Ishikawa (cell line): ENCODE data around the gene SLC22A17.

Source experiments
- CEBPB ChIP-seq: IDR thresholded peaks from 2 replicates; pipeline ENCODE4 v1.6.1; 2012
- CREB1 ChIP-seq: IDR thresholded peaks from 2 replicates; pipeline ENCODE4 v1.6.1; 2012; ENCODE audit warnings: low read depth
- EGR1 ChIP-seq: IDR thresholded peaks from 2 replicates; pipeline ENCODE4 v1.6.1; 2012
- EP300 ChIP-seq: IDR thresholded peaks from 2 replicates; pipeline ENCODE4 v1.6.1; 2012; ENCODE audit warnings: borderline replicate concordance
- FOXM1 ChIP-seq: IDR thresholded peaks from 2 replicates; pipeline ENCODE4 v1.6.1; 2012; ENCODE audit warnings: low read depth, borderline replicate concordance
- MAX ChIP-seq: IDR thresholded peaks from 2 replicates; pipeline ENCODE4 v1.6.1; 2012
- NFIC ChIP-seq: IDR thresholded peaks from 2 replicates; pipeline ENCODE4 v1.6.1; 2012
- RAD21 ChIP-seq: IDR thresholded peaks from 2 replicates; pipeline ENCODE4 v1.6.1; 2012; ENCODE audit warnings: low read depth
- TAF1 ChIP-seq: IDR thresholded peaks from 2 replicates; pipeline ENCODE4 v1.6.1; 2012; ENCODE audit warnings: low read depth, mild to moderate bottlenecking
- TCF12 ChIP-seq: IDR thresholded peaks from 2 replicates; pipeline ENCODE4 v1.6.1; 2012; ENCODE audit warnings: low read depth
- TEAD4 ChIP-seq: IDR thresholded peaks from 2 replicates; pipeline ENCODE4 v1.6.1; 2012
- YY1 ChIP-seq: IDR thresholded peaks from 2 replicates; pipeline ENCODE4 v1.6.1; 2012; ENCODE audit warnings: low read depth
- ZBTB7A ChIP-seq: IDR thresholded peaks from 2 replicates; pipeline ENCODE4 v1.6.1; 2012; ENCODE audit warnings: low read depth
- TF ChIP-seq, protein P1 (sequence below): IDR thresholded peaks from 2 replicates; pipeline ENCODE4 v1.6.1; 2012
- TF ChIP-seq, protein P2 (sequence below): IDR thresholded peaks from 2 replicates; pipeline ENCODE4 v1.6.1; 2012; ENCODE audit warnings: low read depth, mild to moderate bottlenecking

SLC22A17 gene

GRCh38 chr14:23348297-23348655 lies 4.4 kb downstream of the SLC22A17 start:
- no peak for TF ChIP-seq EGR1
- no peak for TF ChIP-seq FOXM1
- TF ChIP-seq CREB1 = no peak
- no peak for TF ChIP-seq TCF12
- TF ChIP-seq TEAD4 = no peak
- TF ChIP-seq, protein P1, sequence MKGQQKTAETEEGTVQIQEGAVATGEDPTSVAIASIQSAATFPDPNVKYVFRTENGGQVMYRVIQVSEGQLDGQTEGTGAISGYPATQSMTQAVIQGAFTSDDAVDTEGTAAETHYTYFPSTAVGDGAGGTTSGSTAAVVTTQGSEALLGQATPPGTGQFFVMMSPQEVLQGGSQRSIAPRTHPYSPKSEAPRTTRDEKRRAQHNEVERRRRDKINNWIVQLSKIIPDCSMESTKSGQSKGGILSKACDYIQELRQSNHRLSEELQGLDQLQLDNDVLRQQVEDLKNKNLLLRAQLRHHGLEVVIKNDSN = no peak
- TF ChIP-seq YY1 = no peak
- no peak for TF ChIP-seq RAD21
- no peak for TF ChIP-seq TAF1
- TF ChIP-seq NFIC = no peak
- TF ChIP-seq CEBPB = no peak
- TF ChIP-seq ZBTB7A = no peak
- TF ChIP-seq MAX = no peak
- TF ChIP-seq EP300 = no peak
- TF ChIP-seq, protein P2, sequence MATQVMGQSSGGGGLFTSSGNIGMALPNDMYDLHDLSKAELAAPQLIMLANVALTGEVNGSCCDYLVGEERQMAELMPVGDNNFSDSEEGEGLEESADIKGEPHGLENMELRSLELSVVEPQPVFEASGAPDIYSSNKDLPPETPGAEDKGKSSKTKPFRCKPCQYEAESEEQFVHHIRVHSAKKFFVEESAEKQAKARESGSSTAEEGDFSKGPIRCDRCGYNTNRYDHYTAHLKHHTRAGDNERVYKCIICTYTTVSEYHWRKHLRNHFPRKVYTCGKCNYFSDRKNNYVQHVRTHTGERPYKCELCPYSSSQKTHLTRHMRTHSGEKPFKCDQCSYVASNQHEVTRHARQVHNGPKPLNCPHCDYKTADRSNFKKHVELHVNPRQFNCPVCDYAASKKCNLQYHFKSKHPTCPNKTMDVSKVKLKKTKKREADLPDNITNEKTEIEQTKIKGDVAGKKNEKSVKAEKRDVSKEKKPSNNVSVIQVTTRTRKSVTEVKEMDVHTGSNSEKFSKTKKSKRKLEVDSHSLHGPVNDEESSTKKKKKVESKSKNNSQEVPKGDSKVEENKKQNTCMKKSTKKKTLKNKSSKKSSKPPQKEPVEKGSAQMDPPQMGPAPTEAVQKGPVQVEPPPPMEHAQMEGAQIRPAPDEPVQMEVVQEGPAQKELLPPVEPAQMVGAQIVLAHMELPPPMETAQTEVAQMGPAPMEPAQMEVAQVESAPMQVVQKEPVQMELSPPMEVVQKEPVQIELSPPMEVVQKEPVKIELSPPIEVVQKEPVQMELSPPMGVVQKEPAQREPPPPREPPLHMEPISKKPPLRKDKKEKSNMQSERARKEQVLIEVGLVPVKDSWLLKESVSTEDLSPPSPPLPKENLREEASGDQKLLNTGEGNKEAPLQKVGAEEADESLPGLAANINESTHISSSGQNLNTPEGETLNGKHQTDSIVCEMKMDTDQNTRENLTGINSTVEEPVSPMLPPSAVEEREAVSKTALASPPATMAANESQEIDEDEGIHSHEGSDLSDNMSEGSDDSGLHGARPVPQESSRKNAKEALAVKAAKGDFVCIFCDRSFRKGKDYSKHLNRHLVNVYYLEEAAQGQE = no peak

- TF ChIP-seq FOXM1 = no peak
- TF ChIP-seq TAF1 = no peak
- no peak for TF ChIP-seq CREB1
- TF ChIP-seq, protein P1 = no peak
- no peak for TF ChIP-seq RAD21
- TF ChIP-seq EGR1 = no peak
Observed at GRCh38 chr14:23347406-23348296, 5.0 kb downstream of the SLC22A17 start.

- TF ChIP-seq RAD21 = no peak
- no peak for TF ChIP-seq YY1
- TF ChIP-seq TEAD4 = no peak
- TF ChIP-seq, protein P1 = no peak
- no peak for TF ChIP-seq TCF12
- TF ChIP-seq CEBPB = no peak
- no peak for TF ChIP-seq MAX
Observed at GRCh38 chr14:23346693-23347405, 5.8 kb downstream of the SLC22A17 start.

- TF ChIP-seq ZBTB7A (no peak), YY1 (no peak), EGR1 (no peak), EP300 (no peak), MAX (no peak), CEBPB (no peak), FOXM1 (no peak), CREB1 (no peak), RAD21 (no peak), TEAD4 (no peak), TAF1 (no peak), NFIC (no peak), TCF12 (no peak)
- TF ChIP-seq, protein P2 = no peak
- TF ChIP-seq, protein P1 = no peak
Observed at GRCh38 chr14:23345987-23346692, 6.5 kb downstream of the SLC22A17 start.
